GM18502 (cell line): ENCODE results near the gene RIMBP2.

Source experiments
- ATAC-seq: cut with Tn5 transposase; IDR thresholded peaks from one replicate; pipeline ENCODE4 v1.9.1; 2021; ENCODE audit warnings: mild to moderate bottlenecking; ENCODE audit not compliant: unreplicated experiment, poor library complexity

The RIMBP2 gene

DNA sequence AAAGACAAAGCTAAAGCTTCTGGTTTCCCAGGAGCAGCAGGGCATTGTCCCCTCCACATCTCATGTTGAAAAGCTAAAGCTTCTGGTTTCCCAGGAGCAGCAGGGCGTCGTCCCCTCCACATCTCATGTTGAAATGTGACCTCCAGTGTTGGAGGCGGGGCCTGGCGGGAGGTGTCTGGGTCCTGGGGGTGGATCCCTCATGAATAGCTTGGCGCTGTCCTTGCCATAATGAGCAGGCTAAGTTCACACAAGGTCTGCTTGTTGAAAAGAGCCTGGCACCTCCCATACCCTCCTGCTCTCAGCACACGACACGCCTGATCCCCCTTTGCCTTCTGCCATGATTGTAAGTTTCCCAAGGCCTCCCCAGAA is 254.7 kb downstream of the RIMBP2 start:
- ATAC-seq, result no peak

- no peak for ATAC-seq
These were observed 255.3 kb downstream of the RIMBP2 start for GRCh38 chr12:130460611-130461446.

- no peak for ATAC-seq
These were observed 256.2 kb downstream of the RIMBP2 start for GRCh38 chr12:130459916-130460315.

DNA sequence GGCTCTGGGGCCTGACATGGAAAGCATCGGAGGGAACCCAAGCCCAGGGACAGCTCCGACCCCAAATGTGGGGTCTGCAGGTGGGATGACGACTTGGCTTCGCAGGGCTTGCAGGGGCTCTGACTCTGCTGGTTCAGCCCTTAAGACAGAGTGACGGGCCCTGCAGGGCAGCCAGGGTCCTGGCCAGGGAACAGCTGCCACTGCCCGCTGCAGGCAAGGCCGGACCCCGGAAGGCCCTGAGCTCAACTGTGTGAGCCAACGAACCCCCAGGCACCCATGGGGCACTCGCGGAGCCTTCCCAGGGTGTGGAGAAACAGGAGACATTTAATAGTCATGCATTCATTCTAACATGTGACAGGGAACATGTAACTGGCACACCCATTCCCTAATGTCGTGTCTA is 257.8 kb downstream of the RIMBP2 start:
- ATAC-seq, result no peak

GRCh38 chr12:130457215-130457614 is 258.9 kb downstream of the RIMBP2 start:
- no peak for ATAC-seq

GRCh38 chr12:130456375-130457199 is 259.5 kb downstream of the RIMBP2 start:
- no peak for ATAC-seq

- ATAC-seq, result no peak
These were observed 260.9 kb downstream of the RIMBP2 start for GRCh38 chr12:130455161-130455560.

DNA sequence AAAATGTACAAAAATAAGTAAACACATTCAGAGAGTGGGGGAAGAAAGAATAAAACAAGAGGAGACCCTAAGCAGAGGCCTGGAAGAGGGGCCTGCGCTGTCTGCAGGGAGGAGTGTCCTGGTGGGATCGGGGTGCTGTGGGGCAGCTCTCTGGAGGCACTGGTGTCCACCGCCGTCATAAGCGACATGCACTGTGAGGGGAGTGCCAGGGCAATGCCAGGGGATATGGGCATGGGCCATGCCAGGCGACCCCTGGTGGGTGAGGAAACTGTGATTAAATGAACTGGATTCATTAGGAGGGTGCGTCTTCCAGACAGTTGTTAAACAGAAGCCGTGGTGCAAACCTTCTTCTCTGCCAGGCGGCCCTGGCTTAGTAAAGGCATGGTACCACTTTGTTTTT is 261.8 kb downstream of the RIMBP2 start:
- ATAC-seq, result no peak

- ATAC-seq, result no peak
These were observed 263.6 kb downstream of the RIMBP2 start for GRCh38 chr12:130452546-130452945.

DNA sequence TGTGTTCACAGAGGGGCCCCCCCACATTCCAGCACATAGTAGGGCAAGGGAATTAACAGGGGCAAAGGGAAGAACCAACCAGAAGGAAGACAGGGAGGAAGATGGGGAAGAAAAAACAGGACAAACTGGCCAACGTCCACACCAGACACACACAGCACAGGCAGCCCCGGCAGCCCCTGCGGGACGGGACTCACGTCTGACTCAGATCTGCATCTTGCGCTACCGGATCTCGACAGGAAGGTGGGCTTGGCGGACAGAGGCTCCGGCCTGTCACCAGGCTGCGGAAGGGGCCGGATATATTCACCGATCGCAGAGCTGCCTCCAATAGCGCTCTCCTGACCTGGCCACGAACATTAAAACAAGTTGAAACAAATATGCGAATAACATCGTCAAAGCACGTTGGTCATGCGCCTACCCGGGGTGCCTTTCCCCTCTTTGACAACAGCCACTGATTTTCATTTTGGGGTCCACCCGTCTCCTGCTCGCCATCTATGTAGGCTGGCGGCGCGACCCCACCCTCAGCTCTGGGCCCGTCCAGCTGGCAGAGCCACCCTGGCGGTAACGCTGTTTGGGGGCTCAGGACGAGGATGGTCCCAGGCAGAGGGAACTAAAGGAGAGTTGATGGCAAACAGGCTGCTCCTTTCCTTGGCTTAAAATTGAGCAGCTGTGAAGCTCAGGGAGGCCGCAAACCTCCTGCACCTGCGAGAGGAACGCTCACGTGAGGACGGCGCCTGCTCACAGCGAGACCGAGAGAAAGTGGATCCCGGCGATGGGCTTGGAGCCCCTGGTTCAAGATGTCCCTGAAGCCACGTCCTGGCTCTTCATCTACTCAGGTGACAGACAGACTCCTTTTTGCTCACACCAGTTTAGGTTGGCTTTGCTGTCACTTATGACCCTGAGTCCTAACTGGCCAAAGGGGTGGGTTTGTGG is 264.8 kb downstream of the RIMBP2 start:
- no peak for ATAC-seq

DNA sequence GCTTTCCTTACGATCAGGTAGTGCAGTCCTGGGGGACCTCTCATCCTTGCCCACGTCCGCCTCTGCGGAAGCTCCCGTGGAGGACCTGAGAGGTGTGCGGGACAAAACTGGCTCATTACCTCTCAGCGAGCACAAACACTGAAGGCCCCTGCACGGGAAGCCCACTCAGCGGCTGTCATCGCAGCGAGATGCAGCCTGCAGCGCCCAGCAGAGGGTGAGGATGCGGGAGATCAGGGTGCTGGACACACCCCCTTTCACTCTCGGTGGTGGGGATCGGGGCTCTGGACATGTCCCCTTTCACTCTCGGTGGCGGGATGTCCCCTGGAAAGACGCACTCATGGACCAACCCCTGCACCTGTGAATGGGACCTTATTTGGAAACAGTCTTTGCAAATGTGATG is 266.8 kb downstream of the RIMBP2 start:
- no peak for ATAC-seq

DNA sequence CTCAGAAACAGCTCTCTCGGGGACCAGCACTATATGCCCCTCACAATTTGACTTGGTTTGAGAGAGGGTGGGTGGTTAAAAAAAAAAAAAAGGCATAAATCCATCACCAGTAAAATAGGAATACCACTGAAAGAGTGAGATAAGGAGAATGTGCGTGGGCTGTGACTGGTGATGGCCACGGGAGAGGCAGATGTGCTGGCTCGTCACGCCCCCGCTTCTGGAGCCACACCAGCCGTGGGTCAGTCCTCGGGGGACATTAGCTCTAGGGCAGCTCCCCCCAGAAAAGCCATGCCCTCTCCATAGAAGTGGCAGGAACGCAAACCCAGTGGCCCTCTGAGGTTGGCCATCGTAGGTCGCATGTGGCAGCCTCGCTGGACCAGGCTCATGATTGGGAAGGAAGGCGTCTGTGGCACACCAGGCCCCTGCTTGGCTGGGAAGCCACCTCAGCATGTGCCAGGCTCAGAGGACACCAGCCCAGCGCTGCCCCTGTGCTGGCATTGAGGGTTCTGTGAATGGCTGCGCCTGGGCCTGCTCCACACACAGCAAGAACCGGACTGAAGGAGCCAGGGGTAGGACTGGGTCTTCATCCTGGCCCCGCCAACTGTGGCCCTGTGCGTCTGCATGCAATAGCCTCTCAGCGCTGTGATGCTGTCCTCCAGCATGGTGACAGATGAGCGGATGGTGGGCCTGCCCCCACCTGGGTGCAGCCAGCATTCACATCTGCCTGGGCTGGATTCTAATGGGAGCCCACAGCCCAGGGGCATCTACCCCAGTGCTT is 267.9 kb downstream of the RIMBP2 start:
- ATAC-seq, result no peak

- ATAC-seq, result no peak
These were observed 268.5 kb downstream of the RIMBP2 start for GRCh38 chr12:130447655-130447965.

DNA sequence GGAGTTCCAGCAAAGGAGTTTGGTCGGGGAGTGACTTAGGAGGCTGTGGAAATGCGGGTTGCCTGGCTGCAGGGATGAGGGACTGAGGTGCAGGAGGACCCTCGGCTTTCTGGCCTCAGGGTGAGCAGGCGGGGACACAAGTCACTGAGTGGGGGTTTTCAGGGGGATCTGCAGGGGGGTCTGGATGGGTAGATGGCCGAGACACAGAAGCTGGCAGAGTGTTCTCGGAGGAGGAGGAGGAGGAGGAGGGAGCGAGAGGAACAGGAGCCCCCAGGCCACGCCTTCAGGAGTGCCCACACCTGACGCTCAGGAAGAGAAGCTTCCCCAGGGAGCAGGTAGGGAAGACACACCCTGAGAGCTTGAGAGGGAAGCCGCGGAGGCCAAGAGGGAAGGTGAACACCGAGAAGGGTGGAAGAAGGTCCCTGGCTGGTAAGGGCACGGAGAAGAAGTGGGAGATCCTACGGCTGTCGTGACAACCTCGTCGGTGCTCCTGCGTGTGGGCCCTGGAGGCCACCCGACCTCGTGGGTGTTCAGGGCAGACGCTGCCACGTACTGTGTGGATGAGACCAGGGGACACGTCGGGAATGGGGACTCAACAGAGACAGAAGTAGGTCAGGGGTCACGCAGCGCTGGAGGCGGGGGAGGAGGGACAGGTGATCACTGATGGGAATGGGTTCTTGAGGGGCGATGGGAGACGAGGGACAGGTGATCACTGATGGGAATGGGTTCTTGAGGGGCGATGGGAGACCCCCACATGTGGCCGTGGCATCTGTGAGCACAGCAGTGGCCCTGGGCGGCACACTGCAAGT is 269.0 kb downstream of the RIMBP2 start:
- ATAC-seq, result no peak

- no peak for ATAC-seq
These were observed 271.1 kb downstream of the RIMBP2 start for GRCh38 chr12:130444986-130445385.

DNA sequence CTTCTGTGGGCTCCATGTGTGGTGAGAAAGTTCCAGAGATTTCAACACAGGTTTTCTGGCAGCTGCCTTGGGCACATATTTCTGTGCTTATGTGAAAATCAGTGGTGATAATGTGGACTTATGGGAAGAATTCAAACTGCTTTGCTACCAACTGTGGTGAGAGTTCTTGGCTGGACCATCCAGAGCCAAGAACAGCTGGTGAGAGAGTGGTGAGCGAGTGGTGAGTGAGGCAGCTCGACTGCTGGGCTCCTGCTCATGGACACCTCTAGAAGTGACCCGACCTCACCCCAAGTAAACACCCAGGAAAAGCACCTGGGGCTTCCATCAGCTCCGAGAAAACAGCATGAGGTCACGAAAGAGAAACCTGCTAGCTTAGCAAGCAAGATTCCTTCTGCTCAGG is 272.0 kb downstream of the RIMBP2 start:
- ATAC-seq, result no peak

GRCh38 chr12:130441771-130442760 is 274.0 kb downstream of the RIMBP2 start:
- ATAC-seq, result no peak
